Peyer's patch (tissue), 4 donors: Measurements from ENCODE around the gene SDR42E1. TPM values are rescaled to one million over a fixed set of nuclear protein-coding genes. Genes with fewer than 3 reads are reported as not detected.

Experiments
- DNase-seq, 3 donors: peaks; one replicate each; pipeline ENCODE4 v3.0.0-alpha.2; 2017 to 2019
- H3K27ac ChIP-seq, 4 donors: fragments of 200-600 bp; sonication (generic); one replicate each; pipeline ENCODE4 v1.5.1; 2016 to 2019
- H3K27me3 ChIP-seq, 2 donors: fragments of 200-600 bp; sonication (generic); one replicate each; pipeline ENCODE4 v1.5.1; 2019
- H3K36me3 ChIP-seq, 3 donors: fragments of 200-600 bp; sonication (generic); one replicate each; pipeline ENCODE4 v1.5.1; 2016 to 2019
- H3K4me1 ChIP-seq, 4 donors: fragments of 200-600 bp; sonication (generic); one replicate each; pipeline ENCODE4 v1.5.1; 2016 to 2019
- H3K4me3 ChIP-seq, 4 donors: fragments of 200-600 bp; sonication (generic); 1 replicate in 3 of 4; 2 replicates in 1 of 4; pipeline ENCODE4 v1.5.1; 2016 to 2019; ENCODE audit warnings: mild to moderate bottlenecking in 1 of 4
- H3K9me3 ChIP-seq, 4 donors: fragments of 200-600 bp; sonication (generic); one replicate each; pipeline ENCODE4 v1.5.1; 2016 to 2019; ENCODE audit warnings: mild to moderate bottlenecking in 1 of 4
- CTCF ChIP-seq, 6 experiments: fragments of 450-650 bp in 4 of 6; fragments of 200-600 bp in 2 of 6; sonication (generic) in 1 of 6; IDR thresholded peaks; one replicate each; pipeline ENCODE4 v1.5.1; 2017 to 2019; ENCODE audit warnings: antibody characterized with exemption in 6 of 6, mild to moderate bottlenecking in 3 of 6, moderate library complexity in 1 of 6
- POLR2A ChIP-seq, 2 donors: fragments of 450-650 bp; IDR thresholded peaks; one replicate each; pipeline ENCODE4 v1.5.1; 2017; ENCODE audit warnings: antibody characterized with exemption in 2 of 2, mild to moderate bottlenecking in 2 of 2, moderate library complexity in 2 of 2
- total RNA-seq, 4 donors: library from RNA; depleted of rRNA; stranded (reverse); fragments of >200 nt; gene quantifications; one replicate each; pipeline ENCODE4 v1.1.0, GENCODE V29; 2016

The SDR42E1 gene
- total RNA-seq, 4 donors from 2014 or later = 1.7 to 19.8 (median 17.1) TPM

DNA sequence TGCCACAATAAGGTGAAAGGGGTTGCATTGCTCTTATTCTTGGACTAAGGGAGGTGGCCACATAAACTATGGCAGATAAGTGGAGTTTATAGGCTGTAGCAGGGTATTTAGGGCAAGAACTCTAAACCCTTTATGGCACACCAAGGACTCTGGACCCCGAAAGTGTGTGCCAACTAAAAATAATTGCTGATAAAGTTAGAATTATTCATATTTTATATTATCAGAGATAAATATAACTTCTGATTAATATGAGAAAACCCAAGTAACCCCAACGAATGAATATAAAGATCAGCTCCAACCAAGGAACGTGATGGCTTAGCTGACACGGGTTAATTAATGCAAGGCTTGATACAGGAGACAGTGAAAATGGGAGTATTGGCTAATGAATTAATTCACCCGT, 8.8 kb upstream of the SDR42E1 start:
- DNase-seq = no peak
- TF ChIP-seq CTCF (IDR thresholded peaks at IDR 0.05) = no peak
- no peak for TF ChIP-seq POLR2A (IDR thresholded peaks at IDR 0.05)
- H3K36me3 ChIP-seq = no peaks in the 10 kb centered on the region
- no peaks in the 10 kb centered on the region for H3K27me3 ChIP-seq
- H3K4me1 ChIP-seq = no peaks in the 10 kb centered on the region
- no peaks in the 10 kb centered on the region for H3K9me3 ChIP-seq
- H3K27ac ChIP-seq = peak overlapping the region in 1 of 4 donors; percentile 60
- no peak overlapping the region for H3K4me3 ChIP-seq

- no peak for DNase-seq
- no peak overlapping the region for H3K4me3 ChIP-seq
- no peaks in the 10 kb centered on the region for H3K4me1 ChIP-seq
- no peak for TF ChIP-seq POLR2A (IDR thresholded peaks at IDR 0.05)
- no peak for TF ChIP-seq CTCF (IDR thresholded peaks at IDR 0.05)
- H3K27ac ChIP-seq = no peak overlapping the region
- no peaks in the 10 kb centered on the region for H3K9me3 ChIP-seq
- H3K27me3 ChIP-seq = no peaks in the 10 kb centered on the region
- no peaks in the 10 kb centered on the region for H3K36me3 ChIP-seq
Measured at GRCh38 chr16:82019535-82019934, 8.3 kb upstream of the SDR42E1 start.

GRCh38 chr16:82017911-82018568, 6.8 kb upstream of the SDR42E1 start:
- no peak for DNase-seq
- H3K27me3 ChIP-seq = no peaks in the 10 kb centered on the region
- H3K9me3 ChIP-seq = no peaks in the 10 kb centered on the region
- no peak for TF ChIP-seq CTCF (IDR thresholded peaks at IDR 0.05)
- TF ChIP-seq POLR2A (IDR thresholded peaks at IDR 0.05) = no peak
- H3K36me3 ChIP-seq = no peaks in the 10 kb centered on the region
- H3K27ac ChIP-seq = no peak overlapping the region
- H3K4me3 ChIP-seq = no peak overlapping the region
- no peaks in the 10 kb centered on the region for H3K4me1 ChIP-seq

DNA sequence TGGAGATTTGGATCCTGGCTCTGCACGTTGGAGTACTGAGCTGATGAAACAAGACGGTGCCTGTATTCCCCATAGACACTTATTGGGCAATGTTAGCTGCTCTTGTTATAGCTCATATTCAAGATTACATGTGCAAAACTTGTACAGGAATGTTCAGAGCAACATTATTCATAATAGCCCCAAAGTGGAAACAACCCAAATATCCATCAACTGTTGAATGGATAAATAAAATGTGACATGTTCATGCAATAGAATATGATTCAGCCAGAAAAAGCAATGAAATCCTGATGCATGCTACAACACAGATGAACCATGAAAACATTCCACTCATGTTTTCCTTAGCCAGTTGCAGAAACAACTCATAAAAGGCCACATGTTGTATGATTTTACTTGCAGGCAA, 5.7 kb upstream of the SDR42E1 start:
- no peaks in the 10 kb centered on the region for H3K36me3 ChIP-seq
- H3K4me3 ChIP-seq = no peak overlapping the region
- H3K27ac ChIP-seq = no peak overlapping the region
- H3K27me3 ChIP-seq = no peaks in the 10 kb centered on the region
- no peak for DNase-seq
- H3K4me1 ChIP-seq = no peaks in the 10 kb centered on the region
- no peak for TF ChIP-seq POLR2A (IDR thresholded peaks at IDR 0.05)
- no peak for TF ChIP-seq CTCF (IDR thresholded peaks at IDR 0.05)
- H3K9me3 ChIP-seq = no peaks in the 10 kb centered on the region

DNA sequence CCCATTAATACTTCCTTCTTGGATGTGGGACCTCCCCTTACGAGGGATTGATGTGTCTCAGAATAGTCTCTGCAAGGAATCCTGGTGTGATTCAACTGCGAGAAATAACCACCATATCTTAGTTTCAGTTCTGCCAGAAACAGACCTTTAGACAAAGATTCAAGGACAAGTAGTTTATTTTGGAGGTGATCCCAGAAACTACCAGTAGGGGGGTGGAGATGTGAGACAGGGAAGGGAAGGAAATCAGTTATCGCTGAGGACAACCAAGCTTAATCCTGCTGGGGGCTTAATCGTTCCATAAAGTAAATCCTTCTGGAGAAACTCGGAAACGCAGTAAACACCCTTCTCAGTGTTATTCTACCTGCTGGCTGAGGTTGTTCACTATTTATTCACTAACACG, 5.0 kb upstream of the SDR42E1 start:
- DNase-seq = no peak
- Histone ChIP-seq H3K9me3 (no peaks in the 10 kb centered on the region), H3K27me3 (no peaks in the 10 kb centered on the region), H3K4me3 (no peak overlapping the region), H3K27ac (peak overlapping the region in 1 of 4 donors; percentile 54), H3K4me1 (no peaks in the 10 kb centered on the region), H3K36me3 (no peaks in the 10 kb centered on the region)
- TF ChIP-seq CTCF (IDR thresholded peaks at IDR 0.05) = peak in 4 of 6 experiments; percentile 13 to 63 (median 54)
- no peak for TF ChIP-seq POLR2A (IDR thresholded peaks at IDR 0.05)
